Lower leg skin (tissue), 3 donors: Measurements from ENCODE around the gene ZSWIM9.

Experiments
- CTCF ChIP-seq, 3 donors: fragments of 450-650 bp; IDR thresholded peaks; one replicate each; pipeline ENCODE4 v1.5.1; 2016; ENCODE audit warnings: antibody characterized with exemption in 3 of 3, mild to moderate bottlenecking in 3 of 3, moderate library complexity in 2 of 3
- POLR2A ChIP-seq, 2 donors: fragments of 450-650 bp; IDR thresholded peaks; one replicate each; pipeline ENCODE4 v1.6.1; 2016 to 2017; ENCODE audit warnings: antibody characterized with exemption in 2 of 2, mild to moderate bottlenecking in 1 of 2, moderate library complexity in 1 of 2

GRCh38 chr19:48122421-48122820 is 48.1 kb upstream of the ZSWIM9 start:
- no peak for TF ChIP-seq POLR2A (IDR thresholded peaks at IDR 0.05)
- TF ChIP-seq CTCF (IDR thresholded peaks at IDR 0.05) = no peak
